Amygdala (tissue), 56 donors: ENCODE results near the gene ARHGAP15.

Source experiments
- DNase-seq, 56 donors: peaks; one replicate each; lab custom pipeline; 2025; lab: John Stamatoyannopoulos, UW

ARHGAP15 gene

DNA sequence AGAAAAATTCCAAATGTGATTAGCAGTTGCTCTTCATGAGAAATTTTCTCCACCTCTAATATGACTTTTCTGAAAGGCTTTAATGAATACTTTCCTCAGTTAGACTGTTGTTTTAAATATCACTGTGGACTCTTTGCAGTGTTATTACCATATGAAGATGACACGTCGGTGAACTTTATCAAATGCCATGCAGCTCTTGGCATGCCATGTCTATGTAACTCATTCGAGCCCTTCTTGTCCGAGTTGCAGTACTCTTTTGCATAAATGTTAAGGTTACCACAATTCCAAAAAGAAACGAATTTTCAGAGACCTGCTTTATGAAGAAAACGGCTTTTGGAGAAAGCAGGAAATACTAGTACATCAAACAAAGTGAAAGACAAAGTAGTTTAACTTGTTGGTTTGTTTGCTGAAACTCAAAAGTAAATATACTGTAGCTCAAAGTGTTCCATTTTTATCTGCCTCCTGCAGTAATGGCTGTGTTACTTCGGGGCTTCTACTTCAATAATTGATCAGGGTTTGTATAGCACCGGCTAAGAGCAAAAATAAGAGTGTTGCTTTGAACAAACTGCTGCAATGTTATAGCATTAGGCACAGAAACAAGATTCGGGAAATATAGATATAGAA, 204.1 kb downstream of the ARHGAP15 start:
- DNase-seq = no peak

DNA sequence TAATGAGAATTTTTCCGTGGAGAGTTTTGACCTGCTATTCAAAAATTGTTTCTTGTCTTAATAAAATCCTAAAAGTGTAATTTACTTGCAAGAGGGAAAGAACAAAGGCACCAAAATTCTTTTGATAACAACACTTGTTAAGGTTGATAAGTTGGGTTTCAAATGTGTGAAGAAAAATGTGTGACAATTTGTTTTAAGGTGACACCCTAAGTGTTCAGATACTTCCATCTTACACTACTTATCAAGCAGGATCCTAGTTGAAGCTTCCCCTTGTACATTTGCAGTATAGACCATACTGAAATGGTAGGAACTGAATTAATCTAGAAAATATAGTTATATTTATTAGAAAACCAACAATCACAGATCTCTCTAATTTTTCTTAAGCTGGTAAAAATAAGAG, 204.6 kb downstream of the ARHGAP15 start:
- DNase-seq = no peak

DNA sequence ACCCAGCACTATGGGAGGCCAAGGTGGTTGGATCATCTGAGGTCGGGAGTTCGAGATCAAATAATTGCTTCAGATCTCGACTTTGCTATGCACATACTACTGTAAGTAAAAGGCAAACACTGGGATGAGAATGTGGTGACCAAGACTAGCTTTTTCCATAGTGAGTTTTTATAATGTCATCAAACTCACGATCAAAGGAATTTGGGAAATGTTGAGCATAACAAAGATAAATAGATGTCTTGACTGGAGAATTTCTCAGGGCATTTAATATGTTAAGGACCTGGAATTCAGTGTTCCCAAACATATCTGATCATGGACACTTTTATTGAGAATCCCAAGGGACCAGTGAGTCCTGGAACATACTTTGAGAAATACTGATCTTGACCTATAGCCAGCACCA, 205.6 kb downstream of the ARHGAP15 start:
- DNase-seq = no peak

DNA sequence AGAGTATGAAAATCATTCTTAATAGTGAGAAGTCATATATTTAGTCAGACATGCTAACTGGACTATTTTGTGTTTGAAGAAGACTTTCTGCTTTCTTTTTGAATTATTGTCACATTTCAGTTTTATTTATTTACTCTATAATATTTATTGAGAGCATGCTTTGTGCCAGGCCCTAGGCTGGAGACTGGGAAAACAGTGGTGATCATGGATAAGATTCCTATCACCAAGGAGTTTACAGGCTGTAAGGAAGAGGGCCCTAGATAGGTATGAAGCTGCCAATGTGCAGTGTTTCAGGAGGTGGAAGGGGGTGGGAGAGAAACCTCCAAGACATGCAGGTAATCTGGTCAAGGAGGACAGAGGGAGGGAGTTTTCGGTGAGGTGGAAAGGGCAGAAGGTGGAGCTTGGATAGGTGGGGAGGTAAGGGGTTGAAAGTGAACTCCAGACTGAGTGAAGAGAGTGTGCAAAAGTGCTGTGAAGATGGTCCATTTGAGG, 207.5 kb downstream of the ARHGAP15 start:
- DNase-seq = no peak

DNA sequence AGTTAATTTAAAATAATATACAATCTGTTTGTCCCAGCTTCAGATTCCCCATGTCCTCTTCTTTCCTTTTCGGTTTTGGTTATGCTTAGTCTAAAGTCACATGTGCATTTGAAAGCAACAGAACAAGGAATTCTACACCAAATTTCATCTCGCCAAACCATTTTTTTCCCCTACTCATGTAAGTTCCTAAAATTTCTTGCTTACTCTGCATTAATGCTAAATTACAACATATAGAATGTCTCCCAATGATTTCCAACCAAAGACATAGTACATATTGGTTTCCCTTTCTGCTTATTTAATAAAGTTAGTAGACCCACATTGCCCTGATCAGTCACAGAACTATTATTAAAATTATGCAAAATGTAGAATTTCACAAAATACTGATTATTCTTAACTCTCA, 212.3 kb downstream of the ARHGAP15 start:
- DNase-seq = no peak

DNA sequence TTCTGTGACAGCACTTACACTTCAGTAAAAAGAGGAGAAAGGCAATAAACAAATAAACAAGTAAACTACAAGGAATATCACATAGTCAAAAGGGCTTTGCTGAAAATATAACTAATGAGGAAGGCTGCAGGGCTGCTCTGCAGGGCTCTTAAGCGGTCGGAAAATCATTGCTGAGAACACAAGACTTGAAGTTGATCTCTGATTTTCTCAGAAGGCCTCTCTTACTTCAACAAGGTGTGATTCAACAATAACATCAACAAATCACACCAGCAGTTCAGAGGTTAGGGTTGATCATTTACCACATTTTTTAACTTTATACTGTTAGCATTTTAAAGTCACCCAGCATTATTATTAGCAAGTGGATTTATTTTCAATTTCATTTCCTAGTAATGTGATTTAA, 215.6 kb downstream of the ARHGAP15 start:
- no peak for DNase-seq

DNA sequence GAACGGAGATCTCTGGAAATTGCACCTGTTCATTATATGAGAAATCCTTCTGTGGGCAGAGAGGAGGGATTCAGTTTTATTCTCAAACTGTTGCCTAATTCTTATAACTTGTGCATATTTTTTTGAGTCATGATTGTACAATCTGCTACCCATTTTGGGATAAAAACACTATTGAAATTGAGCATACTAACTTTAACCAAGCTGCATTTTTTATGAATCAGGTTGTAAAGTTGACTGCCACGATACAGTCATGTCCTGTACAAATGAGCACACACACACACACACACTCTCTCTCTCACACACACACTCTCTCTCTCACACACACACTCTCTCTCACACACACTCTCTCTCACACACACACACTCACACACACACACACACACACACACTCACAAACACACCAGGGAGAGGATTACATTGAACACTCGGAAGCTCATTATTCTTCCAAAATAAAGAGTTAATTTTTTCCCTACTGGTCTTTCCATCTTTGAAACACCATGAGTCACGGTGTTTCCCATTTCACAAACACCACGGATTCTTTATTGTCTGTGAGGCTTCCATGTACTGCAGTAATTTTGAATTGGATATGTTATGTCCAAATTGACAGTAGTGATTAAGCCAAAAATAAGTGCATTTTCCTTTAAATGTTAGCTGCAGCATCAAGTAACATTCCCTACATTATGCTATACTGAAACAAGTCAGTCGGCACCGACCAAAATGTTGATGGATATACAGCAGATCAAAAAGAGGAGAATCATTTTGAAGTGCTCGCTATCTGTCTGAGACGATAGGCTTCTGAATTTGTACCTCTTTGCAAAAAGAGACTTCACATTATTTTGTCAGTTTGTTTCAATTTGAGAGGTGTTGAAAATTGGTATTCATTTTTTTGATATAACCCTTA, 216.9 kb downstream of the ARHGAP15 start:
- DNase-seq = no peak

DNA sequence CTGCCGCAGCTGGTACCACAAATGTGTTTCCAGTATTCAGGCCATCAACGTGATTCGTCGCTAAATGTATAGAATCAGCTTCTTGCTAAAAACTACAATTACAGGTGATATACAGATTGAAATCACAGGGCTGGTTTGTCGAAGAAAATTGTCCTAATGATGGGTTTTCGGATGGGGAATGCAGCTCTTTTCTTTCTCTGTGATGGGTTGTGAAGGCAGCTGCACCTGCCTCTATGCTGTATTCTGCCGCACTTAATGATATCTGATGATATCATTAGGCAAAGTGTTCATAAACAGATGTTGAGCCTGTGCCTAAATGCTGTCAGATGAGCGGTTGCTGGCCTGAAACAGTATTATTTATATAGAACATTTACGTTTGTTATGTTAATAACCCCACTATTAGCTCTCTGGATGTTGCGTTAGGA, 218.1 kb downstream of the ARHGAP15 start:
- peak in 1 of 56 donors; percentile 4 for DNase-seq

DNA sequence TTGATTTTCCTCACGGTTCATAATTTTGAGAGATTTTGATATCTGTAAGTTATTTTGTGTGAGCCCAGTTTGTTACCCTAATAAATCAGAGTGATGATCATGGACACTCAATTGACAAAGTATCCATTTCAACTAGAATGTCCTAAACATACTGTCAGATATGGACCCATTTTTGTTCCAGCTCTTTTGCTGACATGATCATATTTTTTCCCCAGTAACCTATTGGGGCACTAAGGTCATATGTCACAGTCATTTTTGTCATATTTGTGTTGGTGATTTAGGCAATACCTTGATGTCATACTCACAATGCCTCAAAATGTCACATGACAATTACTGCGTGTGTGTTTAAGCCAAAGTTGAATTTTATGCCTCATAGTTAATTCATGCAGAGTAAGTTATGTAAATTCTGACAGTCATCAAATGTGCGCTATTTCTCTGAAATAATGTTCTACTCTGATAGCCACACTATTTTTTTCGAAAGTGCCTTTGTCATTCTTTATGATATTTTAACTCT, 218.7 kb downstream of the ARHGAP15 start:
- DNase-seq = no peak

DNA sequence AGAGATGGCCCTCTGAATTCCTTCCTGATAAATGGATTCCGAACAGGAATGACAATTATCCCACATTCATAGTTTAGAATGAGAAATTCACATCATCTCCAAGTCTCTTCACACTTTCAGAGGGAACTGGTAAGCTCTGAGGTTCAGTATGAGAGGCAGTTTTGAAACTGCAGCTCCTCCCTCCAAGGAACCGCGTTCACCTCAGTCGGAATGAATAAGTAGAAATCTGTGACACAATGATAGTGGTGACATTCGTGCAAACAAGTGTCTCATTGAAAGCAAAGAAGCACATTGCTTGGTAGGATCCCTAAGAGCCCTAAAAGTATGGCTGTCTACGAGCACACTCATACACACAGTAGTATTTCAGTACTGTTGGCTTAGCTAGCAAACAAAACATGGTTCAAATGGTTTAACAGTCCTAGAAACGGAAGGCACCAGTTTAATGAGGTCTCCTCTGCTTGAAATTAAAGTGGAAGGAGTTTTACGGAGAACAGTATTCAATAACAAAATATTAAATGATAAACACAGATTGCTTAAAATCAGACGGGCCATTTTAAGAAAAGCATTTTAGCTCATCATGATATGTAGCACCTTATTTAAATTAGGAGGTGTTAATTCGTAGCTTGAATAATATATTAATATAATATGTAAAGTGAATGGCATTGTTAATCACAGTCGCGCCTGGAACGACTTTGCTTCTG, 225.0 kb downstream of the ARHGAP15 start:
- DNase-seq = no peak

DNA sequence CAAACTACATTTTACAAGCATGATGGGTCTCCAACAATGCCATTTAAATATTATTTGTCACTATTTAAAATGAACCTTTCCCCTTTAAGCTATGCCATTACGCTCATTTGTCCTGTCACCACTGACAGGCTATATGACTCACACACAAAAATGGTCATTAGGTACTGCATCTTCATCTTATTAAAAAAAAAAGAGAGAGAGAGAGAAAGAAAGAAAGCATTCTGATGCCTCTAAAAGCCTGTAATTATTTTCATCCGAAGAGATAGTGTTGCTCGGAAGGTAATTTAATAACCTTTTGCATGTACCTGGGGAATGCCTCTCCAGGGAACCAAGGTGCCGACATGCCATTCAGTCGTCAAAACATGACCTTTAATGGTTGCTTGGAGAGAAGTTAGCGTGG, 226.7 kb downstream of the ARHGAP15 start:
- no peak for DNase-seq

DNA sequence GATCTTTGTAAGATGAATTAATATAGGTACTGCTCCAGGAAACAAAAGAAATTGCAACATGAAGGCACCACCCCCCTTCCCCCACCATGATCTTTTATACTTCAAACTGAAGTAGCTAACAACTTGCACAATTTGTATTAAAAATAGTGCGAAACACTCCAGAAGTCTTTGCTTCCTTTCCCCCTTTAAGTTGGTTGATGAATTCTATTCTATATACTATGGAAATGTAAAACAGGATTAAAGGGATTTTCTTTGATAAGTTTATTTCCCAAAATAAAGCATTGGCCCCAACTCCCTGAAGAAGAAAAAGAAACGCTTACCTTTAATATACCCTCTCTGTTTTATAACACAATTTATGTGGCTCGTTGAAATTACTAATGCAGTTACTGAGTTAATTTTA, 227.1 kb downstream of the ARHGAP15 start:
- no peak for DNase-seq

DNA sequence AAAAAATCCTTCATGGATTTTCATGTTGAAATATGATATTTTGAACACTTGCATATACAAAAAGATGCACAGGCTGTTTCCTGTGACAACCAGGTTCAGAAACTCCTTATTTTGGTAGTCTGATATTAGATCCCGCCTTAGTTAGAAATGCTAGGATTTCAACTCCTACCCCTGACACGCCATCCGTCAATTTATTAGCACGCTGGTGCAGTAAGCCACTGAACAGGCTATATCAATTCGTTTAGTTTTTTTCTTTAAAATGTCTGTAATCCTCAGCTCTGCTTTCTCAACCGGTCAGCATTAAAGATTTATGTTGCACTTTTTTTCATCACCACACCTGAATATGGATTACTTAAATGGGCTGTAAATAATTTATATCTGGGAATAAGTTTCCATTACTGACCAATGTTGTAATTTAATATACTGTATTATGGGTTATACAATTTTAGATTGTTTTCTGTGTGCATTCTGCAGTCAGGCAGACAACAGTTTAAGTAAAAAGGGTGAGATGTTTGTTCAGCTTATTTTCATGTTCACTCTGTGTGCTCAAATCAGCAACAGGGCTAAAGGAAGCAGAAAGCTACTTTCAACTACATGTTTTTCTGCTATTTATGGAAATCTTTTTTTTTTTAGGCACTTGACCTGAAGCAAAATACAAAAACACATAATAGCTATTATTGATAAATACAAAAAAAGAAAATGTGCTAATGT, 227.7 kb downstream of the ARHGAP15 start:
- DNase-seq = no peak

DNA sequence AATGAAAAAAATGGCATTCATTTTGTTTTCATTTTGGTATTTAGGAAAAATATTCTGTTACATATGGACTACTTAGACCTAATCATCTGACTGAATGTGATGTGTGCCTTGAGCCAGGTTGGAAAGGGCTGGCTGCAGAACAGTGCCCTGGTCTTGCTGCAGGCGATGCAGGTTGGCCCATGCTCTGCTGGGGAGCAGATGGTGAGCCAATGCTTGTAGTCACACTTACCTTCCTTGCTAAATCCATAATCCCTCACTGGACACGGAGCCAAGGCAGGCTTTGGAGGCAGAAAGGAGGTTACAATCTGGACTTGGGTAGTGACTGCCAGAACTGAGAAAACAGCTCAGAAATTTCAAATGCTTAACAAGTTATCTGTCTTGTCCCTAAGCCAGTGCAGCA, 228.7 kb downstream of the ARHGAP15 start:
- peak in 1 of 56 donors; percentile 3 for DNase-seq

DNA sequence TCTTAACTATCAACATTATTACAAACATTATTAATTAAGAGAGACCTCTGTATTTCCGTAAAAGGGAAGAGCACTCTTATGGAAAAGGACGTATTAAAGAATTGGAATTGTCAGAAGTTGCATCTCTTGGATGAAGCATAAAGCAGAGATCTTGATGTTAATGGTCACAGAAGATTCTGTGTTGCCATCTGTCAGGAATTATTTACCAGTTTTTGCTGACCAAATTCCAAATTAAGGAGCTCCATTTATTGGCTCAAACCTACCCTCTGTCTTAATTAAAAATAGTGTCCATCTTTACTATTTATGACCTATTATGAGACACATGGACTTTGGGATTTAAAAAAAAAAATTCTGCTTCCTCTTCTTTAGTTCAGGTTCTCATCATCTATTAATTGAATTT, 232.1 kb downstream of the ARHGAP15 start:
- DNase-seq = no peak

DNA sequence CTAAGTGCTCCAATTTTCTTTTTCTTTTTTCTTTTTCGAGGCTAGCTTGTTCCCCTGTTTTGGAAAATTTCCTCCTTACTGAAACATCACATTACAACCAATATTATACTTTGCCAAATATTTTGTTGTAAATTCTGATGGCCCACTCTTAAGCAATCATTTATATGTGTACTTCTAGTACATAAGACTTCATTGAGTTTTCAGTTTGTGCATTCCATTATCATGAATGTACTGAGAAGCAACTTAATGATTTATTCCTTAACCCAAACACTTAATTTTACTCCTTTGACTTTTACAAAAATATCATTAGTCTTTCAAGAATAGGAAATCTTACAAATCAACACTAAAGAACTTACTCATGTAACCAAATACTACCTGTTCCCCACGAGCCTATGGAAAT, 242.4 kb downstream of the ARHGAP15 start:
- DNase-seq = no peak

DNA sequence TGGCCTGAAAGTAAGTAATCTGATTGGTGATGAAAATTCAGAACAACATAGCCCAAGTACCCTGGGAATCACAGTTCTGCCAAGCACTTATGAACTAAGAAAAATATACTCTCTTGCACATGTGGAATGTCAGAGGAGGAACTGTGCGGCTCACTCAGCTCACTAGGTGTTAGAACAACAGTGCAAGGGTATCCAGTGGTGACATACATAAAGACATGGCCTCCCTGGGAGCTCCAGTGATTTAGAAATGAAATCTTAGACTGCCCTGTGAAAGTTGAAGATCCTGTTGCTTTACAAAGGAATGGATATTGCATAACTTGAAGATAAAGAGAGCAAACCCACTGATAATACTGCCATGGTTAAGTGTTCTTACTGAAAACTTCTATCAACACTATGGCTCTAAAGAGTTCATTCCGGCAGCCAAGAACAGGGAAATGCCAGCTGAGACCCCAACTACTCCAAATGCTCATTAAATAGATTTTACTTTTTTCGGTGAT, 246.2 kb downstream of the ARHGAP15 start:
- no peak for DNase-seq

DNA sequence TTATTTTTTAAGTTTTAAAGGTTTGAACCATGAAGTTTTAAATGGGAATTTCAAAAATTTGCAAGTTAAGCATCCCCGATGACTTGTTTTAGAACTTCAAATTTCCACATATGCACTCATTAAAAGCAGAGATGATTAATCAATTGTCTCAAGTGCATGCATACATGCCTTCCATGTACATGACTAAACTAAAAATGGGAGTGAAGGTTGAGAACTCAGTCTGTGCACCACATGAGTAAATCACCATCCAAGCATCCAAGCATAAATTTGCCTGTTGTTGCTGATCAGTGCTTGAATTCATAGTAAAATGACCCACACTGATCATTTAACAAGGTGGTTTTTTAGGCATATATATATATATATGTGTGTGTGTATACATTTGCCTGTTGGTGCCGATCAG, 249.8 kb downstream of the ARHGAP15 start:
- no peak for DNase-seq

DNA sequence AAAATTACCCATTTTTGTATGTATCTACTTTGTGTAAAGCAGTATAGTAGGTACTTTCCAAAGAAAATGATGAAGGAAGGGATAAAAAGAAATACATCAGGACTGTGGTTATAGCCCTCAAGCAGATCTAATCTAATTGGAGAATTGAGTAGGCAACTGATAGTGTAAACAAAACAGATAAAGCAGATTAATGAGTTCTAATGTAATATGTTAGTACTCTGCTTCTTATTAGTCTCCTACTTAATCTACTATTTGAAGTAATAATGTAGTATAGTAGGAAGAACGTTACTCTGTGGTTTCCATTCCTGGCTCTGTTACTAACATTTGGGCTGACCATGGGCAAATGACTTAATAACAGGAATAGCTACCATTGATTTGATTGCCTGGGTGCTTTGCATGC, 250.7 kb downstream of the ARHGAP15 start:
- no peak for DNase-seq

DNA sequence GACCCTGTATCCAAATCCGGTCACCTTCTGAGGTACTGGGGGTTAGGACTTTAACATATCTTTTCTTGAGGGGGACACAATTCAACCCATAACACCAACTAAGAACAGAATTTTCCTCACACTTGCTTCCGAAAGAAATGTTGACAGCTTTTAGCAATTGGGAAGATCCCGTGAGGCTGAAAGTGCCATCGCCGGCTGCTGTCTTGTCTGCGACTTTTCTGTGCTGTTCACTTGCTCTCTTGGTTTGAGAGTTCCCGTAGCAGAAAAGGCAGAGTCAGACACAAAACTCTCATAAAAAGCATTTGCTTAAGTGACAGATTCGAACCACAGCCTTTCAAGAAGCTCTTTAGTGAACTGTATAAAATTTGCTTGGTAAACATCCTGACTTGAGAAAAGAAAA, 253.4 kb downstream of the ARHGAP15 start:
- DNase-seq = no peak
